Kidney (tissue), 14 donors: ENCODE results near the gene XYLT1. TPM values are rescaled to one million over a fixed set of nuclear protein-coding genes. Genes with fewer than 3 reads are reported as not detected.

Experiments
- DNase-seq, 5 donors: peaks; one replicate each; pipeline ENCODE4 v3.0.0-alpha.2; 2013 to 2020
- FAIRE-seq: peaks from 2 replicates; lab custom pipeline; 2012; peaks lifted over from hg19 to GRCh38; lab: Jason Lieb, UNC
- H3K27ac ChIP-seq, 2 donors: one replicate each; pipeline ENCODE4 v1.7.0; 2013; ENCODE audit warnings: low read depth in 2 of 2, low read length in 2 of 2, inconsistent platforms in 1 of 2
- H3K27me3 ChIP-seq: one replicate; pipeline ENCODE4 v1.7.1; 2013; ENCODE audit warnings: low read length, inconsistent platforms; ENCODE audit not compliant: control insufficient read depth, insufficient read depth
- H3K36me3 ChIP-seq, 3 donors: one replicate each; pipeline versions ENCODE4 v1.7.0 to v1.7.1; 2013; ENCODE audit warnings: low read length in 3 of 3, control low read depth in 1 of 3, inconsistent platforms in 1 of 3; ENCODE audit not compliant: insufficient read depth in 3 of 3, control insufficient read depth in 2 of 3
- H3K4me1 ChIP-seq, 3 donors: one replicate each; pipeline versions ENCODE4 v1.7.0 to v1.7.1; 2013; ENCODE audit warnings: low read length in 3 of 3, inconsistent platforms in 1 of 3, low read depth in 1 of 3; ENCODE audit not compliant: control insufficient read depth in 2 of 3, insufficient read depth in 2 of 3
- H3K4me3 ChIP-seq, 3 donors: one replicate each; pipeline versions ENCODE4 v1.7.0 to v1.8.1; 2013; ENCODE audit warnings: low read length in 3 of 3, control low read depth in 1 of 3, inconsistent platforms in 1 of 3
- H3K9ac ChIP-seq, 3 donors: one replicate each; pipeline versions ENCODE4 v1.7.0 to v1.7.1; 2013; ENCODE audit warnings: low read length in 3 of 3, control low read depth in 1 of 3, inconsistent platforms in 1 of 3
- H3K9me3 ChIP-seq, 3 donors: one replicate each; pipeline versions ENCODE4 v1.7.0 to v1.7.1; 2013; ENCODE audit warnings: low read length in 3 of 3, control low read depth in 1 of 3, inconsistent platforms in 1 of 3; ENCODE audit not compliant: control insufficient read depth in 2 of 3, insufficient read depth in 1 of 3
- intact Hi-C: fragments of 100-400 bp; cut with DNase I; formaldehyde crosslinking; loops from one replicate; pipeline ENCODE4 v1.11.1; 2022
- polyA plus RNA-seq: library from polyadenylated mRNA; stranded (reverse); fragments of 350-450 nt; fragmentation: Illumina TruSeq; extraction: RNeasy Lipid Tissue Mini Kit (QIAGEN cat#74804); gene quantifications from one replicate; pipeline ENCODE4 v1.2.3, GENCODE V29; 2014; ENCODE audit warnings: low read depth, low replicate concordance; ENCODE audit not compliant: insufficient read depth
- total RNA-seq: library from RNA; stranded (reverse); fragmentation: NEBNext Ultra II Directional; extraction: Animal tissue kit (Norgen Biotek cat#: 25700); gene quantifications from one replicate; pipeline ENCODE4 v1.2.1, GENCODE V29; 2021
- TF ChIP-seq, protein P1 (sequence below): IDR thresholded peaks from 3 replicates; pipeline ENCODE4 v1.5.1; 2012; ENCODE audit warnings: mild to moderate bottlenecking, moderate library complexity, borderline replicate concordance; ENCODE audit not compliant: insufficient read depth; ENCODE audit errors: extremely low read depth
- donor health status: control.
- donor health status: control.
- donor health status: control.
- donor health status: control.
- donor health status: control.
- donor health status: DM: yes; HTN: yes; CAD: no.
- donor health status: Normal renal cell carcinoma (clear cell type).

Gene XYLT1
- total and polyA plus RNA-seq, 2 donors from 2014 or later = 0.52 to 7.6 TPM

DNA sequence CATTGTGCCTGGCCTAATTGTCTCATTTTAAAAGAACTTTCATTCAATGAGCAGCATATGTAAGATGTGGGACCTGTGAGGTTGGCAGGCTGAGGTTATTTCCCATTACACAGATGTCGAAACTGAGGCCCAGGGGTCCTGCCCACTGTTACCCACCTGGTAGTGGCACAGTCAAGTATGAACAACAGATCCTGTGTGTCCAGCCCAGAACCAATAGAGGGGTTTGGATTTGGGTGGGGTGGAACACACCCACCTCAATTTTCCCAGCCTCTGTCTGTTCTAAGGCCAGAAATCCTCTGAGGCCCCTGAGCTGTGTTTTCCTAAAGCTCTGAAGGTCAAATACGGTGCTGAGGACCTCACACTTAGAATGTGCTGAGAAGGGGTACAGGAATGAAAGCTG lies 179.5 kb downstream of the XYLT1 start:
- Histone ChIP-seq H3K4me1 (no peaks in the 10 kb centered on the region), H3K27me3 (no peaks in the 10 kb centered on the region), H3K36me3 (no peaks in the 10 kb centered on the region), H3K27ac (no peak overlapping the region), H3K9me3 (peaks cover 0 to 5% (median 0%) of the 10 kb centered on the region in 3 donors), H3K4me3 (no peak overlapping the region), H3K9ac (no peak overlapping the region)
- FAIRE-seq (no peak), DNase-seq (no peak)
- intact Hi-C loops = loop anchor here (10.0 kb wide), 1 partner anchor 226 kb away; no protein-coding TSS in a partner anchor
- TF ChIP-seq, protein P1, sequence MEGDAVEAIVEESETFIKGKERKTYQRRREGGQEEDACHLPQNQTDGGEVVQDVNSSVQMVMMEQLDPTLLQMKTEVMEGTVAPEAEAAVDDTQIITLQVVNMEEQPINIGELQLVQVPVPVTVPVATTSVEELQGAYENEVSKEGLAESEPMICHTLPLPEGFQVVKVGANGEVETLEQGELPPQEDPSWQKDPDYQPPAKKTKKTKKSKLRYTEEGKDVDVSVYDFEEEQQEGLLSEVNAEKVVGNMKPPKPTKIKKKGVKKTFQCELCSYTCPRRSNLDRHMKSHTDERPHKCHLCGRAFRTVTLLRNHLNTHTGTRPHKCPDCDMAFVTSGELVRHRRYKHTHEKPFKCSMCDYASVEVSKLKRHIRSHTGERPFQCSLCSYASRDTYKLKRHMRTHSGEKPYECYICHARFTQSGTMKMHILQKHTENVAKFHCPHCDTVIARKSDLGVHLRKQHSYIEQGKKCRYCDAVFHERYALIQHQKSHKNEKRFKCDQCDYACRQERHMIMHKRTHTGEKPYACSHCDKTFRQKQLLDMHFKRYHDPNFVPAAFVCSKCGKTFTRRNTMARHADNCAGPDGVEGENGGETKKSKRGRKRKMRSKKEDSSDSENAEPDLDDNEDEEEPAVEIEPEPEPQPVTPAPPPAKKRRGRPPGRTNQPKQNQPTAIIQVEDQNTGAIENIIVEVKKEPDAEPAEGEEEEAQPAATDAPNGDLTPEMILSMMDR = no peak

DNA sequence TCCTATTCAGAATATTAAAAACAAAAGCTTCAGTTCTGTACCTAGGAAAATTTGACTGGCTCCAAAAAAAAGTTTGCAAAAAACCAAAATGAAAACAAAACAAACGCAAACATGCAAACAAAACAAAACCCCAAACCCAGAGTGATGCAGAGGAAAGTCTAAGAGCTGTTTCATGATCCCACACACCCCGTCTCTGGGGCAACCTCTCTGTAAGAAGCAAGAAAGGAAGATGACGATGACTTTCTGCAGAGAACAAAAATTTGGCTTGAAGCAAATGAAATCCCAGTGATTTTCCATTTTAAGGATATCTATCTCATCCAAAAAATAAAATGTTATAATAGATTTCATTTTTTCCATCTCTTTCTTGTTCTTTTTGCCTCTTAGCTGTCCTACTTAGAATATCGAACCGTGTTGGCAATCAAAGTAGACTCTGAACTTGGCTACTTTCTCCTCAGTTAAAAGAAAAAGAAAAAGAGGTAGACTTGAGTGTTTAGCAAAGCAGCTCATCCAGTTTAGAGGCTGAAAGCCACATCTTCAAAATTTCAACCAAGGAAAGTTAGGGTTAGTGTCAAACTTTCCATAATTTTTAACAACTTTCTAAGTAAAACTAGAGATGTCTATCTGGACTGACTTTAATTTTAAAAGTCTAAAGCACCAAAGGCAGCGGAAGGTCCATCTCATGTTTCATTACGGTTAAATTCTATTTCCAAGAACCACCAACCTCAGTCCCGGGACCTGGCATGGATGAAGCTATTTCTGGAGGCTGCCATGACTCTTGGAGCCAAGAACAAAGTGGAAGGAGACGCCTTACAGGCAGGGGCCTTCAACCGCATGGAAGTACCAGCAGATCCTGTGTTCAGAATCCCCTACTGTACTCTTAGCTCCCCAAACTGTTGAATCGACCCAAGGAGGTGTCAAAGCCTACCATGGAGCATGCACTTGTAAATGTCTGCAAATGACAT lies 180.8 kb downstream of the XYLT1 start:
- Histone ChIP-seq H3K4me3 (no peak overlapping the region), H3K27ac (no peak overlapping the region), H3K9me3 (peaks cover 0 to 5% (median 0%) of the 10 kb centered on the region in 3 donors), H3K9ac (no peak overlapping the region), H3K36me3 (no peaks in the 10 kb centered on the region), H3K4me1 (no peaks in the 10 kb centered on the region), H3K27me3 (no peaks in the 10 kb centered on the region)
- FAIRE-seq (no peak), DNase-seq (no peak)
- TF ChIP-seq, protein P1 = no peak
- intact Hi-C loops = loop anchor here (10.0 kb wide), 1 partner anchor 225 kb away; no protein-coding TSS in a partner anchor

DNA sequence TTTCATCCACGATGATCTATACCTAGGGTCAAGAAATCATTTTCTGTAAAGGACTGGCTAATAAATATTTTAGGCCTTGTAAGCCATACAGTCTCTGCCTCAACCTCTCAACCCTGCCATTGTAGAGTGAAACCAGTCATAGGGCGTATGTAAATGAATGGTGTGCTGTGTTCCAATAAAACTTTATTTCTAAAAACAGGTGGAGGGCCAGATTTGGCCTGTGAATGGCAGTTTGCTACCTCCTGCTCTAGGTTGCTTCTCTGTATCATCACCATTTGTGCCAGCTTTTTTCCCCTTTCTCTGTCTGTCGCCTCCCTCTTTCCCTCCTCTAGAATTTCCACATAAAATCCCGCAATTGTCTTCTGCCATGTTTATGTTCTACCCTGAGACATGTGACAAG lies 181.7 kb downstream of the XYLT1 start:
- H3K4me3 ChIP-seq = no peak overlapping the region
- FAIRE-seq (no peak), DNase-seq (no peak)
- H3K27me3 ChIP-seq = no peaks in the 10 kb centered on the region
- H3K9me3 ChIP-seq = peaks cover 0 to 5% (median 0%) of the 10 kb centered on the region in 3 donors
- TF ChIP-seq, protein P1 = no peak
- no peaks in the 10 kb centered on the region for H3K36me3 ChIP-seq
- H3K9ac ChIP-seq = no peak overlapping the region
- intact Hi-C loops = no loop called here
- H3K27ac ChIP-seq = no peak overlapping the region
- no peaks in the 10 kb centered on the region for H3K4me1 ChIP-seq
